ENCODE results near the gene RHEB. TPM values are rescaled to one million over a fixed set of nuclear protein-coding genes. Genes with fewer than 3 reads are reported as not detected.

The RHEB gene
- total RNA-seq, 1 donor from 2014 or later, result 135 TPM

DNA sequence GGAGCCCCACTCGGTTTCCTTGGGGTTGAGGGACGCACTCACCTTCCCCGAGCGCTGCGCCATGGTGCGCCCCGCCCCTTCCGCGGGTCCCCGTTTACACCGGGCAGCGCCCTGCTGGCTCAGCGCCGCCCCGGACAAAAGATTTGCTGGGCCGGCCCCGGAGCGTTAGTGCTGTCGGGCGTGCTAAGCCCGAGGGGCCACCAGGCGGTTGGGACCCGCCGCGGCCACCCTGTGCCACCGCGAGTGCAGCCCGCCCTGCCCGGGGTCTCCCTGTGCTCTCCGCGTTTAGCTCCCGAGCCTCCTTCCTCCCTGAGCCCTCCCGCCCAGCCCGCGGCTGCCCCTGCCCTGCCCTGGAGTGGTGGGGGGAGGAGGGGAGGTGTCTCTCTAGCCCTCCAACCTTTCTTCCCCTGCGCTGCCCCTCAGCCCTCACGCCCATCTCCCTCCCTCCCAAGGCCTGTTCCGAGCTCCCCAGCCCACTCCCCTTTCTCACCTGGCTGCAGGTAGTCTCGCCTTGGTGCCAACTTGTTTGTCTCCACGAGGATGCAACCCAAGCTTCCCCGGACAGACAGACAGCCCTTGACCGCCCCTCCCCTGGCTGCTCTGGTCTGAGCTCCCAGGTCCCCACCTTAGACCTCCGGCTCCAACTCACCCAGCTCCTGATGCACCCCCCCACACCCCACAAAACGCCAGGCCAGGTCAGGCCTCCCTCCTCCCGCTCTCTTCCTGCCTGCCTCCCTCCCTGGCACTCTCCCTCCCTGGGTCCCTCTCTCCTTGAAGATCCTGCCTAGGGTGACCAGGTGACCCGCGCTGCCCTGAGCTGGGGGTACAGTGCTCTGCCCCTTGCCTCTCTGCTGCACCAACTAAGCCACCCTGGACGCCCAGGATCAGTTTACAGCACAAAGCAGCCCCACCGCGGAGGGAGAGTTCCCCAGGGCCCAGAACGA lies 79.6 kb downstream of the RHEB start, which contains the start of gene CRYGN:
Gene CRYGN, minus strand, starts transcription at position 287 of the 944 bp plus-strand sequence. Its CDS starts 224 bp downstream, at position 63.
- intact Hi-C loops (cut with DNase I), result no loop called here
- DNase-seq (ENCODE audit: missing footprints) (no peak), ATAC-seq (no peak)

DNA sequence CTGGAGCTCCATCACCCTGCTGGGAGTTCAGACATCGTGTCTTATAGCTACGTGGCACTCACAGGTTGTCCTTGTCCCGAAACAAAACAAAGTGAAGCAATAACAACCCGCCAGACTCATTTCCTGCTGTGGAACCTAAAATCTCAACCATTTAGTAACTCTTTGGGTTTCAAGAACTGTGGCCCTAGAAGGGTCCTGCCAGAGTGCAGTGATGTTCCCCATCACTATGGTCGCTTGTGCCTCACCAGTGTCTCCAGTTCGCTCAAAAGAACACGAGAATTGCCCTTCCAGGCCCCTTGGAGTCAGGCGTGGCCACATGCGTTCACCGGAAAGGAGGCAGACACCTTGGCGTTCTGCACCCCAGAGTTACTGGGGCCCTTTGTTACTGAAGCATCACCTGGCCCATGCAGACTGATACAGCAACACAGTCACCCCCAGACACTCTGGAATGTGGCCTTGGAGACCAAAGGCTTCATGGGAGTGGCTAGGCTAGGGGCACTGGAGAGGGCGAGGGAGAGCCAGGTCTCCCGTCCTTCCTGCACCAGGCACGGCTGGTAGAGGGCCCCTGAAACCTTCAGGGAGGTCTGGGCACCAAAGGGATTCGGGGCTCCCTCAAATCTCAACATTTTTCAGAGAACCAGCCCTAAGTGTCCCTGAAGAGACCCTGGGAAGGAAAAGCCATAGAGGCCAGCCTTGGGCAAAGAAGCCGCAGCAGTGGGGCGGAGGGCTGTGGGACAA lies 80.7 kb downstream of the RHEB start:
- ATAC-seq (no peak), DNase-seq (ENCODE audit: missing footprints) (no peak)
- intact Hi-C loops (cut with DNase I), result no loop called here

DNA sequence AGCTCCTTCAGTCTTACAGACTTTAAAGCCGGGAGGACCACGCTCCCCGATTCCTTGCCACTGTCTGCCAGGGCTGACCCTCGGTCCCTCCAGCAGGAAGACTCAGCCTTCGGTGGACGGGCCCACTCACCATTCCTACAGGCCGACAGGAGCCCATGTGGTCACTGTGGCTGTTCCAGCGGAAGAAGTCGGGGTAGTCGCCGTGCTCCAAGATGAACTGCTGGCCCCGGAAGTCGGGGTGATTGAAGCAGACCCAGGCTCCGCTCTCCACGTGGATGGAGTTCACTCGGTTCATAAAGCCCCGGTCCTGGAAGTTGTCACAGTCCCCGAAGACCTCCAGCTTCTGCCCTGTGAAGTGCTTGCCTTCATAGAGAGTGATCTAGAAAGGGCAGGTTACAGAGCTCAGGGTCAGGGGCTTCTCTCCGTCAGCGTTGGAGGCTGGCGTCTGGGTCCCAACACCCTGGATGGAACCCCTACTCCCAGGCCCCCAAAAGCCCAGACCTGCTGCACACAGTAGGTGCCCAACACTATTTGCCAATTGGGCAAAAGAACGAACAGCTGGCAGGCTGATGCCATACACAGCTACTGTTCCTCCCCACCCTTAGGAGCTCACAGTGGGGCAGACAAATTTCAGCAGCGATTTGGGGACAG lies 81.7 kb downstream of the RHEB start:
- DNase-seq (ENCODE audit: missing footprints) (no peak), ATAC-seq (no peak)
- intact Hi-C loops (cut with DNase I), result no loop called here

DNA sequence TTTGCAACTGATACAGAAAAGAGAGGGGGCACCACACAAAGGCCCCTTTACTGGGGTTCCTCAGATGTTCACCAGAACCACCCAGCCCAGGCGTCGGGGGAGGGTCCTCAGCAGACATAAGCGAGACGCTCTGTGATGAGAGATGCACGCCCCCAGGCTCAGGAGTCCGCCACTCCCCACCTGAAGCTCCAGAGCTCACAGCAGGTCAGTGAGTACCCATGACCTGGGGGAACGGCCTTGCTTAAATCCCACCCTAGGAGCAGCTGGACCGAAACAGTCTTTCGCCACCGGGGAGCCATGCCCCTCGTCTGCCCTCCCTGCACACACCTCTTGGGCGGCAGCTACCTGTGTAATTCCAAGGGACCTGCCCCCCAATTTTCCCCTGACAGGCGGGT lies 82.5 kb downstream of the RHEB start:
- DNase-seq (ENCODE audit: missing footprints), result no peak
- intact Hi-C loops (cut with DNase I), result no loop called here
- ATAC-seq, result no peak

DNA sequence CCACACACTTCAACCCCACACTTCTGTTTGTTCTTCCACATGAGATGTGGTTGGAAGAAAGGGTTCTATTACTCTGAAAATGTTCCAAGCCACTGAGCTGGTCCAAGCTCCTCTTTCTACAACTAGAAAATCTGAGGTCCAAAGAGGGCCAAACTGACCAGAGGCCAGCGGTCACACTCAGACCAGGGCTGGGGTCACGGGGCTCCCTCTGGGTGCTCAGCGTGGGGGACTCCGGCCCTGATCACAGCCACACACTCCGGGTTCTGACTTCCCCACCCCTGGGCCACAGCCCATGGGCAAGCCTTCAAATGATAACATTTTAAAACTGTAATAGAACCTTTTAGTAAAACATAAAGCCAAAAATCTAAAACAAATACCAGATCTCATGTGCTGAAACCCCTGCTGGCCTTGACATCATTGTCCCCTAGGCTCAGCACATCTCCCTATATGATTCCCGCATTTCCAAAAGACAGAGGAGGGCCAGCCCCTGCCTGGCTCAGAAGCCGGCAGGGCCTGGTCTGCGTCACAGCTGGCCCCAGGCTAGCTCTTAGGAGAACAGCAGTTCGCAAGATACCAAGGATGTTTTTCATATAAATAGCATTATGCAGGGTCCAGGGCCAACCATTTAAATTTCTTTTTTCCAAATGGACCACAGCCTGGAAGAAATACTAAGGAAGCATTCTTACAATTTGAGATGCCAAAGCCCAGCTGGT lies 83.1 kb downstream of the RHEB start:
- intact Hi-C loops (cut with DNase I), result no loop called here
- DNase-seq (ENCODE audit: missing footprints) (peak; percentile 82), ATAC-seq (peak; percentile 72)

DNA sequence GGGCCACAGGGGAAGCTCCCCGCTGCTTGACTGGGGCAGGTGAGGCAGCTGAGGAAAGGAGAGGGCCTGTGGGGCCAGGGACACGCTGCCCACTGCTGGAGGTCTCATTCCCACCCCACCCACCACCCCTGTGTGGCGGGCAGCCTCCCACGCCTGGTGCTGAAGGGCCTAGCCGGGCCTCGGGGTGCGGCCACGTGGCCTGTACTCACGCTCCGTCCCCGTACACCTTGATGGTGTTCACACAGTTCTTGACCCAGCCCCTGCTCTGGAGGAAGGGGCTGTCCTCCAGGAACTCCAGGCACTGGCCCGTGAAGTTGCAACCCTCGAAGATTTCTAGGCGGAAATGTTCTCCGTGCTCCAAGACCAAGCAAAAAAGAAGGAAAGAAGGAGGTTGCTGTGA lies 83.7 kb downstream of the RHEB start:
- intact Hi-C loops (cut with DNase I), result no loop called here
- DNase-seq (ENCODE audit: missing footprints) (no peak), ATAC-seq (no peak)

DNA sequence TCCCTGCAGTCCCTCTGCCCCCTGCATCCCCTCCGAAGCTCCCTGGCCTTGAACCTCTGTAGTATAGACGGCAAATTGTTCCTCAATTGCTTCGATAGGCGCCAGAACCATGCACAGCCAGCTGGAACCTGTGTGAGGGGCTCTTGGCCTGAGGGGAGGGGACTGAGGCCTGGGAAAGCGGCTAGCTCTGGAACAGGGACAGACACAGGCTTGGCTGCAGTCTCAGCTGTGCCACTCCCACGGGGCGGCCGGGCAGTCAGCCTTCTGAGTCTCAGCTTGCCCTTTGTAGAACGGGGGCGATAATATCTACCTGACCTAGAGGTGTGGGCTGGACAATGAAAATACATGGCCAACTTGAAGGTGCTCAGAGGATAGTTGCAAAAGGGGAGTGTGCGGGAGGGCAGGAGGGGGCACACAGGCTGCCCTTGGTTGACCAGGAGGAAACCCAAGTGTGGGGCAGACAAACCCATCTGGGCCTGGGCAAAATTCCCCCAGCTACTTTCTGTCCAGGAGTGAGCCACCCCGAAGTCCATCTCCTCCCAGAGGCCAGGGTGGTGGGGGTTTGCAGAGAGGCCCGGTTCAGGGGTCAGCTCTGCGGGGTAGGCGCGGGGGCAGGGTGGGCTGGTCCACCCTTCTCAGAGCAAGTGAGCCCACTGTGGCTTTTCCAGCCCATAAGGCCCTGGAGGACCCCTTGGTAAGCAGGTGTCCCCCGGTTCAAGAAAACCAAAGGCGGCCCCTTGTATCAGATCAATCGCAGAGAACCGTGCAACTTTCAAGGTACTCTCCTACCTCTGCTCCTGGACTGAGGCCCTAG lies 84.4 kb downstream of the RHEB start:
- DNase-seq (ENCODE audit: missing footprints) (no peak), ATAC-seq (no peak)
- intact Hi-C loops (cut with DNase I), result no loop called here

DNA sequence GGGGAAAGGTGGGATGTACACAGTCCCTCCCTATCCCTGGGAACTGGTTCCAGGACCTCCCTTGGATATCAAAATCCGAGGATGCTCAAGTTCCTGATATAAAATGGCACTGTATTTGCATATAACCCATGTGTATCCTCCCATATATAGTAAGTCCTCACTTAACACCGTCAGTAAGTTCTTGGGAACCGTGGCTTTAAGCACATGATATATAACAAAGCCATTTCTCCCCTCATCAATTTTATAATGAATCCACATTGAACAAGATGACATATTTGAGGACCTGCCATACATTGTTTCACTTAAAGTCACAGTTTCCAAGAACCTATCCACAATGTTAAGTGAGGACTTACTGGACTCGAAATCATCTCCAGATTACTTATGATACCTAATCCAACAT lies 85.1 kb downstream of the RHEB start:
- intact Hi-C loops (cut with DNase I), result no loop called here
- DNase-seq (ENCODE audit: missing footprints) (no peak), ATAC-seq (no peak)

DNA sequence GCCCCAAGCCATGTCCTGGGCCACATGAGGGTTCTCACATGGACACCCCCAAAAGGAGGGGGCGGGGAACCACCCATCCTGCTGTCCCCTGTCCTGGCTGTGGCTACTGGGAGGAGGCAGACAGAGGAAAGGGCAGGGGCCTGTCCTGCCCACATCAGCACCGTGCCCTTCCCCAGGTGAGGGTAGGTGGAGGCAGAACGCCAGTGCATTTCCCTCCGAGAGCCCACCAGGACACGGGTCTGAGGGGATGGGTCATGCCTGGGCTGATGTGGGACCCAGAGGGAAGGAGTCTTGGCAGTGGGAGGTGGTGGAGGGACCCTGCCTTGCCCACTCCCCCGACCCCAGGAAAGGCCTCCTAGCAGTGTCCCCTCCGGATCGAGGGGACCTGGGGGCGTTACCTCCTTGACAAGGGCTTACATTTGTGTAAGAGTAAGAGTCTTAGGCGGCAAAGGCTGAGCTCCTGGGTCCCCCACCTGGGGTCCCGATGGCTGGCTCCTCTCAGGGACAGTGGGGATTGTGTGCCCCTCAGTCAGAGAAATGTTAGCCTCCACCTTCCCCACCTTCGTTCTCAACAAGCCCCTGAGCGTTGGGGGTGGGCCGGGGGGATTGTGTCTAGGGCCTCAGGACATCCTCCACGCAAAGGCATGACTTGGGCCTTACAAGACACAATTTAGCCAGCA lies 85.8 kb downstream of the RHEB start:
- ATAC-seq, result no peak
- DNase-seq (ENCODE audit: missing footprints), result no peak
- intact Hi-C loops (cut with DNase I), result no loop called here

DNA sequence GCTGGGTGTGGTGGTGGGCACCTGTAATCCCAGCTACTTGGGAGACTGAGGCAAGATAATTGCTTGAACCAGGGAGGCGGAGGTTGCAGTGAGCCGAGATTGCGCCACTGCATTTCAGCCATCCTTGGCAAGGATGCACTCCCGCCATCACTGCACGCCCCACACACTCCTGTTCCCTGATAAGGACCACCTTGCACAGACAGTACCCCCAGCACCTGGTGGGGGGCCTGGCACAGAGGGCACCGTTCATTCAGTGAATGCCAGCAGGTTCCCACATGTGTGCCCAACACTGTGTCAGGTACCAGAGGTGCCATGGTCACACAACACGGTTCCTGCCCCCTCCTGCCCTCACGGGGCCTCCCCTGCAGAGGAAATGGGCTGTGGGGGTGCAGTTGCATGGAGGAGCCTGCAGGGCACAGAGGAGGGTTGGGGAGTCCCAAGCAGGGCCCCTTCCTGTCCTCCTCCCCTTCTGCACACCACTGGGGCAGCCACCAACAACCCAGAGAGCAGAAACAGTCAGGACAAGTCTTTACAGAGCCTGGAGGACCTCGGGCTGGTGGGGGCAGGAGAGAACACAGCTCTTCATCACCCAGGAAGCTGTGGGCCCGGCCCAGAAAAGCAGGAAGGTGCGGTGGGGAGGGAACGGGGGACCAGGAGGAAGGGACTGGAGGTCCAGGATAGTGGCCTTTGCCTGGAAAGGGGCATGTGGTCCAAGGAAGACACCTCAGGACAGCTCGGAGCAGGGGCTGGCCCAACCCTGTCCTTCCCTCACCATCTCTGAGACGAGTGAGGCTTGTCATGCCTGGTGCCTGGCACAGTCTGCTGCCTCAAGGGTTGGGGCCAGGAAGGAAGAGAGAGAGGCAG lies 86.8 kb downstream of the RHEB start:
- ATAC-seq (no peak), DNase-seq (ENCODE audit: missing footprints) (no peak)
- intact Hi-C loops (cut with DNase I), result no loop called here

DNA sequence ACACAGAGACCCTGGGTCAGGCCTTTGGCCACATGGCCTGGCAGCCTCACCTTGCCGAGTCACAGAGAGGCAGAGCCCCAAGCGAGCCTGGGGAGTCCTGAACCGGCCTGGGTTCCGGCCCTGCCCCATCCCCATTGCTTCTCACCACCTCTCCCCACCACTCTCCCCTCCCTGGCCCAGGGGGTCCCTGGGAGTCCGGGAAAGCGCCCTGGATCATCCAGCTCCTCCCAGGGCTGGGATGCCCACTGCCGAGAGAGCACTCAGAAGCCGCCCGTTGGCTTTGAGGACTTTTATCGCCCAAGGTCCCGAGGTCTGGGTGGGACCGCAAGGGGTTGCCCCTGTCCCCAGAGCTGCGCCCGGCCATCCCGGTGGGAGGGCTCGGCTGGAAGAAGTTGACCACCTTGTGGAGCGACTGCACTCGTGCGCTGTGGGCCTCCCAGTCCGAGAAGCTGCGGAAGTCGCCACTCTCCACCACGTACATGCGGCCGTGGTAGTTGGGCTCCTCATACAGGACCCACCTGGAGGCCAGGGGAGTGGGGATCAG lies 87.9 kb downstream of the RHEB start:
- DNase-seq (ENCODE audit: missing footprints) (no peak), ATAC-seq (no peak)
- intact Hi-C loops (cut with DNase I), result no loop called here

DNA sequence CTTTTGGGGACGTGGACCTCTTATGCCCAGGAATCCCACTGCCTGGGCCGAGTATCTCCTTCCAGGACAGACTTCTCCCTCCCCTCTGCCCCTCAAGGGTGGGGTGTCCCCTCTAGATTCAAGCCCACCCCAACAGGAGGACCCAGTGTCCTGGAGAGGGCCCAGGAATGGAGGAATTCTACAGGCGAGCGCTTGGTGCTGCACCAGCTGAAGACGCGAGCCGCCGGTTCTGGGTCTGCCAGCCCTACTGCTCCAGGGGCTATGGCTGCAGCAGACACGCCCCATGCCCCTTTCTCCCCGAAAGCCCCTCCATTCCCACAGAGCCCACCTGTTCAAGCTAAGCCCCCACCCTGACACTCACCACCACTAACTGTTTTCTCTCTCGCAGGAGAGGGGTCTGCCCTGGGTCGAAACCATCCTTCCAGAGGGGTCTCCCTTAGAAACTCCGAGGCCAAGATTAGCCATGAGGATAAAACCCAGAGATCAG lies 88.4 kb downstream of the RHEB start:
- DNase-seq (ENCODE audit: missing footprints) (no peak), ATAC-seq (no peak)
- intact Hi-C loops (cut with DNase I), result no loop called here

DNA sequence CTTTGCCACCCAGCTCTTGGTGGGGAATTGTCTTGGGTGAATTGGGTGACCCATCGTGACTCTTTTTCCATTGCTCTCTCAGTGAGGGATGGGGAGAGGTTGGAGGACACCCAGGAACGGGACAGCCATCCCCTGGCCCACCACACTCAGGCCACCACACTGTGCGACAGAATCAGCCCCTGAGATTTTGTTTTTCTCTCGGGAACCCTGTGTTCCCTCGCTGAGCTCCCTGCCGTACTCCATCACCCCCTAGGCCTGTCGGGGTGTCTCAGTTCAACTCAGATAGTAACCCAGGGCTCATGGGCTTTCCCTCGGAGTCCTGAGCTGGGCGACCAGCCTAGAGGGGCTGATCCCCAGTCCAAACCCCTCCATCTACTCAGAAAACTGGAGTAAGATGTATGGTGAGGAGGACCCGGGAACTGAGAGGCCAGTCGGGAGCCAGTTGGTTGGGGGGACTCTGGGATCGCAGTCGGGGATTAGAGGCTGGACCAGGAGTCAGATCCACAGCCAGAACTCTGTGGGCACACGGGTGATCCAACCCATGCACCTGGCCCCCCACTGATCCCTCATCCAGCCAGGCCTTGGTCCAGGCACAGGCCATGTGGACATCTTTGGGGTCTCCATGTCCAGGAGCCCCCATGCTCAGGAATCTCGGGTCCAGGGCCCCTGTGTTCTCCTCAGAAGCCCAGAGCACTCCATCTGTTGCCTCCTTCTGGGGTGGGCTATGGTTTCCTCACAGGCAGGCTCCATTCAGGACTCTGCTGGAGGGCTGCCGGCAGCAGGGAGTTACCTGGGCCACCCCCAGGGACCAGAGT lies 89.1 kb downstream of the RHEB start:
- ATAC-seq, result no peak
- no peak for DNase-seq (ENCODE audit: missing footprints)
- intact Hi-C loops (cut with DNase I), result no loop called here

DNA sequence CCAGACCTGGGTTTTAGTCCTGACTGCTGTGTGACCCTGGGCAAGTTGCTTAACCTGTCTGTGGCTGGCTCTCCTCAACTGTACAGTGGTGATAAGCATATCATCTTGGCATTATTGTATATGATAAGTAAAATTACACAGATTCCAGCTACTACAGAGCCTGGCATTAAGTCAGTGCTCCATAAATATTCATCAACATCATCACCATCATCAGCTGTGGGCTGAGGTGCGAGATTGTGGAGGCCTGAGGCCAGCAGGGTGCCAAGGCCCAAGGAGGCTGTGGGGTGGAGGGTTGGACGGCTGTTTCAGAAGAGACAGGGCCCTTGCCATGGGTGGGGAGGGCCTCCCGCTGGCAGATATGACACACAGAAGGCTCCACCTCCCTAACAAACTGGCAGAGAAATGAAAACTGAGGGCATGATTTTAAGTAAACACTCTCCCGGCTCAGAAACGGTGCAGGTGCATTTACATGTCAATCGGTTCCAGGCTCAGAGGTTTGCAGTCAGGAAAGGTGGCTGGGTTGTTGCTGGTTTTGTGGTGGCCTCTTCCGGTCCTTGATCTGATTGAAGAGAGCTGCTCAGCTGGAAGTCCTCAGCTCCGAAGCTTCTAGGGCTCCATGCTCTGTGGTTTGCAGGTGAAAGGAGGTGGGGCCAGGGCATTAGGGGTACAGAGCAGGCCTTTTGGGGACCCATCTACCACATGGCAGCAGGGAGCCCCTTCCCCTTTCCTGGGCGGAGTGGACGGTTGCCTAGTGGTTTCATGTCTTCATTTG lies 89.9 kb downstream of the RHEB start:
- intact Hi-C loops (cut with DNase I), result no loop called here
- ATAC-seq (no peak), DNase-seq (ENCODE audit: missing footprints) (no peak)

DNA sequence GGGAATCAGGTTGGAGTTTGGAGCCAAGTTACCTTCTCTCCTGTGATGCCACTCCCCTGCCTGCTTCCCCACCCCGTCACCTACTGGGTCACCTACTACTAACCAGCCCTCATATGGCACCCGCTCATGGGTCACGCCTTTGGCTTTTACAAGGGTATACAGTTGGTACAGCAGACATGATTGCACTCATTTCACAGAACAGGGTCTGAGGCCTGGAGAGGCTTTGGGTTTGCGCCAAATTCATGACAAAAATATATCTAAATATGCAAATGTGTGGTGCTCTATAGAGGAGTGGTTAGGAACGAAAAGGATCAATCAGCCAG lies 90.5 kb downstream of the RHEB start:
- DNase-seq (ENCODE audit: missing footprints) (no peak), ATAC-seq (no peak)
- intact Hi-C loops (cut with DNase I), result no loop called here
